C4-2B (cell line): Measurements from ENCODE around the gene EXOSC6.
"Not testable (repeated sequence)": the region's sequence is repeated elsewhere in the genome, so short reads cannot be mapped to it uniquely, and the experiment has no call there.

Experiments used
- H3K27ac ChIP-seq: fragments of 450-650 bp; 2 replicates; pipeline ENCODE4 v1.5.1; 2017
- CTCF ChIP-seq: fragments of 450-650 bp; conservative IDR thresholded peaks from 2 replicates; pipeline ENCODE4 v1.5.1; 2017; ENCODE audit warnings: mild to moderate bottlenecking
- ZFX ChIP-seq: fragments of 450-650 bp; IDR thresholded peaks from 2 replicates; pipeline ENCODE4 v1.6.1; 2017

The EXOSC6 gene

GRCh38 chr16:70289229-70290094 lies 37.7 kb upstream of the EXOSC6 start, which contains the start of gene AARS1:
TSS of gene AARS1 (minus strand) at chr16:70289506. CDS start at chr16:70282763, 6,743 bp downstream.
- peak; percentile 92; the same call in 1 of the 2 replicates for TF ChIP-seq ZFX
- TF ChIP-seq CTCF = no peak

GRCh38 chr16:70287304-70287971 lies 35.7 kb upstream of the EXOSC6 start:
- peak overlapping the region; percentile 97 for H3K27ac ChIP-seq

More at GRCh38 chr16:70289229-70290094, 37.7 kb upstream of the EXOSC6 start, which contains the start of gene AARS1:
- H3K27ac ChIP-seq = peak within 1 kb of the TSS; percentile 97

- TF ChIP-seq ZFX = no peak
- H3K27ac ChIP-seq = no peak overlapping the region
Measured at GRCh38 chr16:70276392-70276791, 24.7 kb upstream of the EXOSC6 start.

- TF ChIP-seq ZFX (no peak), CTCF (no peak)
- no peak overlapping the region for H3K27ac ChIP-seq
Measured at GRCh38 chr16:70271696-70272095, 20.0 kb upstream of the EXOSC6 start.

GRCh38 chr16:70270176-70270575 lies 18.4 kb upstream of the EXOSC6 start:
- TF ChIP-seq ZFX = no peak
- no peak for TF ChIP-seq CTCF
- no peak overlapping the region for H3K27ac ChIP-seq

- no peak for TF ChIP-seq CTCF
- TF ChIP-seq ZFX = no peak
- no peak overlapping the region for H3K27ac ChIP-seq
Measured at GRCh38 chr16:70269471-70269870, 17.7 kb upstream of the EXOSC6 start.

GRCh38 chr16:70267922-70268321 lies 16.2 kb upstream of the EXOSC6 start:
- not testable (repeated sequence) for H3K27ac ChIP-seq

- no peak overlapping the region for H3K27ac ChIP-seq
- TF ChIP-seq ZFX (no peak), CTCF (peak; percentile 77)
Measured at GRCh38 chr16:70267516-70267915, 15.8 kb upstream of the EXOSC6 start.

GRCh38 chr16:70259903-70260302 lies 8.2 kb upstream of the EXOSC6 start:
- not testable (repeated sequence) for H3K27ac ChIP-seq
